Skin epidermis (tissue), 12 donors: ENCODE measurements around the gene PYGO2.

Experiments used
- H3K27ac ChIP-seq, 21 experiments: fragments of 200-600 bp; sonication (generic) in 11 of 21; one replicate each; pipeline ENCODE4 v1.5.0; 2020; ENCODE audit warnings: mild to moderate bottlenecking in 3 of 21, inconsistent platforms in 2 of 21, moderate library complexity in 2 of 21
- H3K4me3 ChIP-seq, 7 experiments: fragments of 200-600 bp; sonication (generic) in 2 of 7; one replicate each; pipeline ENCODE4 v1.5.0; 2020; ENCODE audit warnings: inconsistent platforms in 2 of 7, mild to moderate bottlenecking in 2 of 7, moderate library complexity in 1 of 7

The PYGO2 gene

DNA sequence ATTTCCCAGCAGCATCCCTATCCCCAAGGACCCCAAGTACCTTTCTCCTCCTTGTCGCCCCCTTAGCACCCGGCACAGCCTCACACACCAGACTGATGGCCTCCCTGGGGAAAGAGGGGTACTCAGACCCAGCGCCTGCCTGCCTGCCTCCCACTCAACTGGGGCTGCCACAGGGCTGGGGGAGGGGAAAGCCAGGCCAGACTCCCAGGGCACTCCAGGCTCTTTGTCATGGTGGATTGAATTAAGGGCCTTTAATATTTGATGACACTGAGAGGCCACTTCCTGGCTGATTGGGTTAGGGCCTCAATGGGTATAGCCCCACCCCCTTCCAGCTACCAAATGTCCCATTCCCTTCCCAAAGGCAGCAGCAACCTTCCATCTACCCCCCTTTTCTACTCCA lies 7.1 kb upstream of the PYGO2 start:
- no peak overlapping the region for H3K4me3 ChIP-seq
- H3K27ac ChIP-seq, result peak overlapping the region in 15 of 21 experiments; percentile 87 to 99 (median 98)

DNA sequence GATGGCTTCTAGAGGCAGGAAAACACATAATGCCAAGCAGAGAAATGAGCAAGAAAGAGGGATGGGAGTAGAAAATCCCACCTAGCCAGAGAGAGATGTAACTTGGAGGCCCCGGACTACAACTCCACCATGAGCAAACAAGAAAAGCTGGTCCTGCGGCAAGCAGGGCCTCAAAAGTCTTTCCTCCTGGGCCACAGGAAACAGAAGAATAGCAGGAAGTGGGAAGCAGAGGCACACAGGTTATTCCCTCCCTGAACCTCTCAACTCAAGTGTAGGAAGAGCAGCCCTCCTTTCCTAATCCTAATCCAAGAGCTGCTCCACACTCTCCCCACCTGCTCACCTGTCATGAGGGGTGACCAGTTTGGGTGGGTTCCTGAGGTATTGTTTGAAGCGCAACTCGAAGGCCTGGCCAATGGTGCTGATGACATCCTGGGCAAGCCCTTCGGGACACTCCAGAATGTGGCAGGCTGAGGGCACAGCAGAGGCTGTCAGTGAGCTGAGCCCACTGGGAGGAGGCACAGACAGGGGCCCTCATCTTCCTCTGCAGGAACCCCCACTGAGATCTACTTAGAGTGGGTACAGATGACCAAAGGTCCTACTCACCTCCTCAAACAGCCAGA lies 5.9 kb upstream of the PYGO2 start:
- Histone ChIP-seq H3K27ac (peak overlapping the region in 14 of 21 experiments; percentile 18 to 99 (median 93)), H3K4me3 (no peak overlapping the region)

DNA sequence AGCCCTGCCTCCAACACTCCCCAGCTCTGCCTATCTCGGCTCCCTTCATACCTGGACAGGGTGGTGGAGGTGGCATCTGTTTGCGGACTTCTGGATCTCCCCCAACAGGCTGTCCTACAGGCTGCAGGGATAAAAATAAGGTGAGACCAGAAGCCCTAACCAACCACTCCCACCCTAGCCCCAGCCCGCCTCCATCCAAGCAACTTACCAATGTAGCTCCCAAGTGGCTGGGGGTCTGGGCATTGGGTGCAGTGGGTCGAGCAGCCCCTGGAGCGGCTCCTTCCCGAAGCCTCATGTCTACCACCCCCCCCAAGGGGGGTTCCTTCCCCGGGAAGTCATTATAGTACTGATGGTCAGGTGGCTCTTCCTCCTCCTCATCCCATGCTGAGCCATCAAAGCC lies 4.5 kb upstream of the PYGO2 start:
- peak overlapping the region in 3 of 21 experiments; percentile 8 to 97 (median 51) for H3K27ac ChIP-seq

DNA sequence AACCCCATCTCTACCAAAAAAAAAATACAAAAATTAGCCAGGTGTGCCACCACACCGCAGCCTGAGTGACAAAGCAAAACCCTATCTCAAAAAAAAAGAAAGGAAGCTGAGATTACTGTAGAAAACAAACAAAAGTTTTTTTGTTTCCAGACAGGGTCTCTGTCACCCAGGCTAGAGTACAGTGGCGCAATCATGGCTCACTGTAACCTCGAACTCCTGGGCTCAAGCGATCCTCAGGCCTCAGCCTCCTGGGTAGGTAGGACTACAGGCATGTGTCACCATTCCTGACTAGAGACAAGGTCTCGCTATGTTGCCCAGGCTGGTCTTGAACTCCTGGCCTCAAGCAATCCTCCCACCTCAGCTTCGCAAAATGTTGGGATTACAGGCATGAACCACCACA lies 2.8 kb upstream of the PYGO2 start:
- H3K4me3 ChIP-seq, result no peak overlapping the region
- H3K27ac ChIP-seq, result peak overlapping the region in 3 of 21 experiments; percentile 8 to 98 (median 98)

More for the DNA sequence above, 4.5 kb upstream of the PYGO2 start:
- no peak overlapping the region for H3K4me3 ChIP-seq

DNA sequence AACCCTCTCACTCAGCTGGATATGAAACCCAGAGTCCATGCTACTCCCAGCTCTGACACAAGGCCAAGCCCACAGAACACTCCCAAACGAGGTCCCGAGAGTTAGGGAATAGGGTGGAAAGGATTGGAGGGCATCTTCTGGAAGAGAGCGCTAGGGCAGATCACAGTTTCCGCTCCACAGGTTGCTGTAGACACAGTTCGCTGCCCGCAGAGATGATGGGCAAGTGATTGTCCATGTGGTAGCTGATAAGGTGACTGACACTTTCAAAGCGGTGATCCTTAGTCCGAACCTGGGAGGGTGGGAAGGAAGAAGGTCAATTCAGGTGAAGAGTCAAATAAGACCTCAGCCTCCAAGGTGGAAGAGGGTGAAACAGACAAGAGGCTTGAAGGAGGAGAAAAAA lies 2.1 kb upstream of the PYGO2 start:
- no peak overlapping the region for H3K4me3 ChIP-seq
- H3K27ac ChIP-seq, result peak overlapping the region in 5 of 21 experiments; percentile 0 to 100 (median 98)

DNA sequence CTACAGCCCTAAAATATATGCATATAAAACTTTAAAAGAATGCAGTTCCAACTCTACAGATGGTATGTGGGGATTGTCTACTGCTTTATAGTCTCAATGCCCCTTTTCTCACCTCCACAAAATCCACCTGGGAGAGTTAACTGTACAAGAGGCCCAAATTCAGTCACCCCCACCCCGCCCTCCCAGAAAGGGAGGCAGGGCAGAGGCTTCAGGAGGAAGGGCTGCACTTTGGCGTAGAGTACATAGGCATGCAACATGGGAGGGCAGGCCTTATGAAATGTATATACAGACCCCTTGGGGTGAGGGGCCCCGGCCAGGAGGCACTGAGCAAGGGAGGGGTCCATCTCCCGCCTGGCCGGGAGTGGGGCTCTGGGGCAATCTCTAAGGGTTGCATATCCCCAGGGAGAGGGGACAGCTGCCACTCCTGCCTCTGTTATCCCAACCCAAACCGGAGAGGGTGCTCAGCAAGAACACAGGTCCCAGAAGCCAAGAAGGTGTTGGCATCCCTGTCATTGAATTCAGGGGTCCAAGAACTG lies 1.3 kb upstream of the PYGO2 start:
- peak overlapping the region in 3 of 7 experiments; percentile 67 to 76 (median 68) for H3K4me3 ChIP-seq
- peak overlapping the region in 17 of 21 experiments; percentile 31 to 100 (median 99) for H3K27ac ChIP-seq

GRCh38 chr1:154962156-154962749 lies 671 bp upstream of the PYGO2 start:
- Histone ChIP-seq H3K4me3 (peak overlapping the region; percentile 67 to 88 (median 69)), H3K27ac (peak overlapping the region; percentile 90 to 100 (median 98))

DNA sequence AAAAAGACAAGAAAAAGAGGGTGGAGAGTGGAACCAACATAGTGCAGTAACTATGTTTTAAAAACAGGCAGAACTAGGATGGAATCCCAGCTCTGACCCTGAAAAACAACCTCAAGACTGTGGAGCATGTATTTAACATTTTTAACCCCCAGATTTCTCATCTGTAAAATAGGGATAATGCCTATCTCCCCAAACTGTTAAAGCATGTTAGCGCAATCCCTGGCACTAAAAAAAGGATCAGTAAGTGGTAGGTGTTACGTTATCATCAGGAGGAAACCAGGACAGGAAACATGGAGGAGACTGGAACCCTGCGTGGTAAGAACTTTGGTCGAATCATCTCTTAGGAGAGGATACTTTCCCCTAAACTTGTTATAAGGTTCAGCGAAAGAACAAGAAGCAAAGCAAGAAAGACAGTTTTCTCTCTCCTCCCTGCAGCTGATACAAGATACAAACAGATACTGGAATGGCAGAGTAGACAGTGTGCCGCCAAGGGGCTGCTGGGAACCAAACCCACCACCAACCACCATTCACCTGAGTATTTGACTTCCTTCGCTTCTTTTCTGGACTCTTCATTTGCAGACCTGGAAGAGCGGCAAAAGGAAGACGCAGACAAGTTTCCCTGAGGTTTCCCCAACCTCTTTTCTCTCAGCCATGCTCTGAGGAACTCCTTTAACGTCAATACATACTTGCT lies 991 bp downstream of the PYGO2 start:
- H3K27ac ChIP-seq, result peak overlapping the region in 18 of 21 experiments; percentile 90 to 100 (median 98)
- peak overlapping the region; percentile 67 to 88 (median 69) for H3K4me3 ChIP-seq

GRCh38 chr1:154959426-154959780 lies 2.2 kb downstream of the PYGO2 start:
- H3K27ac ChIP-seq, result peak overlapping the region in 2 of 21 experiments; percentile 7 to 19
- H3K4me3 ChIP-seq, result no peak overlapping the region

- Histone ChIP-seq H3K4me3 (no peak overlapping the region), H3K27ac (peak overlapping the region in 2 of 21 experiments; percentile 7 to 19)
These were observed 2.7 kb downstream of the PYGO2 start for GRCh38 chr1:154958681-154959425.

GRCh38 chr1:154958036-154958435 lies 3.5 kb downstream of the PYGO2 start:
- Histone ChIP-seq H3K27ac (peak overlapping the region in 1 of 21 experiments; percentile 9), H3K4me3 (no peak overlapping the region)

GRCh38 chr1:154957091-154957657 lies 4.4 kb downstream of the PYGO2 start:
- peak overlapping the region in 12 of 21 experiments; percentile 27 to 94 (median 83) for H3K27ac ChIP-seq
- H3K4me3 ChIP-seq, result no peak overlapping the region

DNA sequence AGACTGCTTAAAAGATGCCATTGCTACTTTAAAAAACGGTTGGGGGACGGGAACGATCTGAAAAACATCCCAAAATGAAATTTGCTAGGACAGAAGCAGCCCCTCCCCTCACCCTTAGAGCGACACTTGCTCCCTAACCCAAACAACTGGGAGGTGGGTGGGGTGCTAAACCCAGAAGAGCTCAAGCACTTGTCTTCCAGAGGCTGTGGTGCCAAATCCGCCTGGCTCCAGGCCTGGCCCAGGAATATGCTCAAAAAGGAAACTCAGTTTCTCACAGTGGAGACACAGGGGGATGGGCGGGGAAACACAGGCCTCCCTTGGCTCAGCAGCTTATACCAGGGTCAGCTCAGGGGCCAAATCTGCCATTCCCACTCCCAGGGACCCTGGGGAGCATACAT lies 5.0 kb downstream of the PYGO2 start:
- peak overlapping the region; percentile 40 to 51 (median 46) for H3K4me3 ChIP-seq

DNA sequence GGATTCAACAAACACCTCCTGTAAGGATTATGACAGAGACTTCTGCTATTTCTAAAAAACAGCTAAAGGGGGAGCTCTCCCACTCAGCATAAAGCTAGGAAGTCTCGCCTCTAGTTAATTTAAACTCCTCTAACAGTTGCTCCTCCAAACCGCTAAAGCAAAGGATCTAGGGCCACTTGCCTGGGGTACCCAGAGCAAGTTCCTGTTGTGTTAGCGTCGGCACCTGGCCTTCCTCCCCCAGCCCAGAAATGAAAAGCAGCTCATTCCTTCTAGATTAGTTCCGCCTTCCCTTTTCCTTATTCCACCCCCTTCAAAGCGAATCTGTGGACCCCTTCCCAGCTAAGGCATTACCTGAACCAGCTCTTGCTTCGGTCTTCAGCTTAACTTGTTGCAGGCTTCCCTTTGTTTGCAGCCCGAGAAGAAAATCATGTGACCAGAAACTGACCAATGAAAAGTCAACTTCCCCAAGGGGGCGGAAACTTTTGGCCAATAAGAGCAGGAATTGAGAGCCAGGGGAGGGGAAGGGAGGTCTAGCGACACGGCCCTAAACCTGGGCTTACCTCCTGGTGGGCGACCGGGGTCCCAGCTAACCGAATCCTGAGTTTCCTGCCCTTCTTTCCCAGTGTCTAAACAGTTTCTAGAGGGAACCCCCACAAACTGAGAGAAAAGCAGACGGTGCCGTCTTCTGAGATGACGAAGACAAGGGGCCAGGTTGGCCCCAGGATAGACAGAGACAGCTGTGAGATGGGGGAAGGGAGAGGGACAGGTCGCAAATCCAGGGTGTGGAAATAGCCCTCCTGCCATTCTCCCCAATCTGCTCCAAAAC lies 5.7 kb downstream of the PYGO2 start, which contains the start of gene PBXIP1:
PBXIP1 (minus strand) TSS at position 382 of the 826 bp plus-strand sequence. CDS start 2,378 bp downstream, outside the sequence.
- peak within 1 kb of the TSS; percentile 40 to 51 (median 46) for H3K4me3 ChIP-seq

More for the DNA sequence above, 5.0 kb downstream of the PYGO2 start:
- peak overlapping the region in 20 of 21 experiments; percentile 15 to 94 (median 79) for H3K27ac ChIP-seq

DNA sequence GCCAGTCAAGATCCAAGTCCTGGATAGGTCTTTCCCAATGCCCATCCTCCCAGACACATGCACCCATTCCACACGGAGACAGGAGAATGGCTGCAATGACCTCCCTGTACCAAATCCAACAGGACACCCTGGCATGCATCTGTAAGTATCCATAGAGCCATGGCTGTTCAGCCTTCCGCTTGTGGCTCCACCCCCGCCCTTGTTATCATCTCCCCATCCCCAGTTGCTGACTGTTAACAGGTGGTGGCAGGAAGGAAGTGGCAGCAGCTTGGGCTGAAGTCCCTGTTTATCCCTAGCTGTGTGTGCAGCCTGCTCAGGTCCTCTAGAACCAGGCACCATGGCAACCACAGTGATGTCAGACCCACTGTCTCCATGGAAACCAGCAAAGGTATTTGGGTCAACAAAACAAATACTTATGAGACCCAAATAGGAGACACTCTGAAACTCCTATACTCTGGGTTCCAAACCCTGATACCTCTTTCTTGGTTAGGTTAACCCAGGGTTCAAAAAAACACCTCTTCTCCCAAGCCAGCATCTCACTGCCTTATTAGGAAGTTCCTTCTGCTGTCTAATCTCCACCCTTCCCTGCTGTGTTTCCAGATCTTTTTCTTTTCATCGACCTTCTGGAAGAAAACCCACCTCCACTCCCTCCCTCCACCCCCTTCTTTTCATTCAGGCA lies 6.4 kb downstream of the PYGO2 start:
- peak overlapping the region; percentile 40 to 51 (median 46) for H3K4me3 ChIP-seq
- peak overlapping the region; percentile 44 to 94 (median 79) for H3K27ac ChIP-seq

More for the DNA sequence above, 5.7 kb downstream of the PYGO2 start, which contains the start of gene PBXIP1:
- H3K27ac ChIP-seq, result peak within 1 kb of the TSS; percentile 44 to 94 (median 79)

DNA sequence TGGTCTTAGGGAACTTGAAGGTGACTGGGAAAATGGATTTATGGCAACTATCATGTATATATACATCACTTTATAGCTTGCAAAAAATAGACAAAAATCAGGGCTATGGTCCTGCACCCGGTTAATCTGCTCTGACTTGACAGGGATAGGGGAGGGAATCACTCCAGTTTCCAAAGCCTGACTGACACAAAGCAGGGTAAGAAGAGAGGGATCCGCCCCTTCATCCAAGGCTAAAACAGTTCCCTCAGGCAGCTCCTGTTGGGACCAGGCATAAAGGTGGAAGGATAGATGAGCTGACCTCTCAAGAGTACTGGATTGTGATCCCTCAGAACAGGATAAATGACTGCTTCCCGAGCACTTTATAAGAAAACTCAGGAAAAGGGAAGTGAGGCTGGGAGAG lies 7.0 kb downstream of the PYGO2 start:
- Histone ChIP-seq H3K27ac (peak overlapping the region in 13 of 21 experiments; percentile 19 to 94 (median 70)), H3K4me3 (peak overlapping the region in 4 of 7 experiments; percentile 43 to 51 (median 47))

GRCh38 chr1:154953611-154954038 lies 8.0 kb downstream of the PYGO2 start:
- Histone ChIP-seq H3K4me3 (peak overlapping the region in 2 of 7 experiments; percentile 3 to 46), H3K27ac (peak overlapping the region in 9 of 21 experiments; percentile 23 to 94 (median 77))
